CD4-positive, alpha-beta T cell treated with Interleukin-15 for 1 hour (primary cell): ENCODE results near the gene IL4.
"Not testable (repeated sequence)": the region's sequence is repeated elsewhere in the genome, so short reads cannot be mapped to it uniquely, and the experiment has no call there.

Experiments used
- DNase-seq: peaks from one replicate; pipeline ENCODE4 v3.0.0-alpha.2; 2020

The IL4 gene

GRCh38 chr5:132674671-132675506 is 1.1 kb downstream of the IL4 start:
- no peak for DNase-seq

- DNase-seq = no peak
These were observed 2.3 kb downstream of the IL4 start for GRCh38 chr5:132675936-132676689.

GRCh38 chr5:132677191-132677590 is 3.4 kb downstream of the IL4 start:
- no peak for DNase-seq

GRCh38 chr5:132677682-132678400 is 4.1 kb downstream of the IL4 start:
- no peak for DNase-seq

GRCh38 chr5:132678735-132679134 is 4.9 kb downstream of the IL4 start:
- no peak for DNase-seq

- no peak for DNase-seq
These were observed 5.4 kb downstream of the IL4 start for GRCh38 chr5:132679166-132679565.

- no peak for DNase-seq
These were observed 6.1 kb downstream of the IL4 start for GRCh38 chr5:132679717-132680380.

- DNase-seq = no peak
These were observed 7.1 kb downstream of the IL4 start for GRCh38 chr5:132680780-132681475.

GRCh38 chr5:132681476-132681831 is 7.7 kb downstream of the IL4 start:
- DNase-seq = no peak

GRCh38 chr5:132681983-132682382 is 8.2 kb downstream of the IL4 start:
- no peak for DNase-seq

- DNase-seq = no peak
These were observed 10.7 kb downstream of the IL4 start for GRCh38 chr5:132684491-132684890.

- DNase-seq = no peak
These were observed 11.3 kb downstream of the IL4 start for GRCh38 chr5:132684922-132685720.

- no peak for DNase-seq
These were observed 12.4 kb downstream of the IL4 start for GRCh38 chr5:132686193-132686592.

- no peak for DNase-seq
These were observed 14.2 kb downstream of the IL4 start for GRCh38 chr5:132687995-132688394.

GRCh38 chr5:132688536-132689339 is 14.9 kb downstream of the IL4 start:
- DNase-seq = no peak

- DNase-seq = no peak
These were observed 15.7 kb downstream of the IL4 start for GRCh38 chr5:132689513-132689912.

- no peak for DNase-seq
These were observed 16.4 kb downstream of the IL4 start for GRCh38 chr5:132690156-132690555.

GRCh38 chr5:132691755-132692631 is 18.2 kb downstream of the IL4 start:
- DNase-seq = not testable (repeated sequence)

- no peak for DNase-seq
These were observed 18.8 kb downstream of the IL4 start for GRCh38 chr5:132692632-132692967.

GRCh38 chr5:132695956-132696355 is 22.2 kb downstream of the IL4 start:
- no peak for DNase-seq
